Stomach (tissue), 9 donors: ENCODE results near the gene LYZL4. TPM values are rescaled to one million over a fixed set of nuclear protein-coding genes. Genes with fewer than 3 reads are reported as not detected.

Experiments
- DNase-seq, 2 donors: peaks; one replicate each; pipeline versions ENCODE4 v3.0.0 to v3.0.0-alpha.2; 2013 to 2019
- H3K27ac ChIP-seq, 5 donors: fragments of 200-600 bp in 4 of 5; sonication (generic) in 4 of 5; one replicate each; pipeline ENCODE4 v1.5.1; 2013 to 2019; ENCODE audit warnings: mild to moderate bottlenecking in 1 of 5, moderate library complexity in 1 of 5
- H3K27me3 ChIP-seq, 3 donors: fragments of 200-600 bp; sonication (generic); one replicate each; pipeline ENCODE4 v1.5.1; 2017 to 2019; ENCODE audit warnings: mixed run types in 1 of 3
- H3K36me3 ChIP-seq, 4 donors: fragments of 200-600 bp; sonication (generic); 1 replicate in 3 of 4; 2 replicates in 1 of 4; pipeline ENCODE4 v1.5.1; 2016 to 2019
- H3K4me1 ChIP-seq, 4 donors: fragments of 200-600 bp; sonication (generic); one replicate each; pipeline ENCODE4 v1.5.1; 2016 to 2019
- H3K4me3 ChIP-seq, 4 donors: fragments of 200-600 bp; sonication (generic) in 3 of 4; one replicate each; pipeline ENCODE4 v1.5.1; 2016 to 2019; ENCODE audit warnings: mild to moderate bottlenecking in 1 of 4
- H3K9me3 ChIP-seq, 4 donors: fragments of 200-600 bp; sonication (generic); one replicate each; pipeline ENCODE4 v1.5.1; 2016 to 2019
- EP300 ChIP-seq: sonication (generic); formaldehyde crosslinking; IDR thresholded peaks from one replicate; pipeline ENCODE4 v1.6.1; 2017; ENCODE audit warnings: antibody characterized with exemption
- POLR2A ChIP-seq, 4 donors: fragments of 450-650 bp; IDR thresholded peaks; one replicate each; pipeline ENCODE4 v1.6.1; 2016; ENCODE audit warnings: antibody characterized with exemption in 4 of 4, control low read depth in 2 of 4, mild to moderate bottlenecking in 1 of 4, moderate library complexity in 1 of 4
- POLR2AphosphoS5 ChIP-seq, 3 donors: sonication (generic); formaldehyde crosslinking; IDR thresholded peaks; one replicate each; pipeline ENCODE4 v1.6.1; 2016; ENCODE audit warnings: antibody characterized with exemption in 3 of 3
- WGBS, 5 donors: extraction: QIAGEN DNeasy Blood & Tissue Kit in 3 of 5; methylation state at CpG; one replicate each; pipeline versions ENCODE4 v1.1.5 to v1.1.7; 2013 to 2018; 5-methylcytosine and 5-hydroxymethylcytosine counted together
- intact Hi-C: fragments of 100-400 bp; cut with DNase I; formaldehyde crosslinking; loops from one replicate; pipeline ENCODE4 v1.15.1; 2023; ENCODE audit warnings: low total_unique reads
- polyA plus RNA-seq, 3 donors: library from polyadenylated mRNA; stranded (reverse); fragments of 200-250 nt; gene quantifications; one replicate each; pipeline ENCODE4 v1.2.3, GENCODE V29; 2013
- total RNA-seq, 5 donors: library from RNA; depleted of rRNA; stranded (reverse); fragments of >200 nt; gene quantifications; one replicate each; pipeline versions ENCODE4 v1.1.0 to v1.2.3, GENCODE V29; 2014 to 2016
- TF ChIP-seq, protein P1 (sequence below), 7 experiments: fragments of 450-650 bp in 4 of 7; fragments of 200-600 bp in 3 of 7; sonication (generic) in 3 of 7; IDR thresholded peaks; one replicate each; pipeline ENCODE4 v1.5.1; 2016 to 2019; ENCODE audit warnings: antibody characterized with exemption in 7 of 7, control low read depth in 2 of 7, mild to moderate bottlenecking in 1 of 7
- donor health status: healthy with polysubstance abuse.
- donor health status: Bipolar disorder and iron deficiency.
- donor health status: healthy.

LYZL4 gene
- total and polyA plus RNA-seq, 8 donors = not detected

GRCh38 chr3:42411429-42411828, 1.0 kb upstream of the LYZL4 start:
- peaks cover 0 to 7% (median 0%) of the 10 kb centered on the region in 3 donors for H3K27me3 ChIP-seq
- 84 to 91% (median 88%) methylated on average over 1 of the region's 1 CpG for WGBS, 5 donors
- no peaks in the 10 kb centered on the region for H3K4me1 ChIP-seq
- no peak overlapping the region for H3K27ac ChIP-seq
- H3K4me3 ChIP-seq = no peak overlapping the region
- no peaks in the 10 kb centered on the region for H3K36me3 ChIP-seq
- TF ChIP-seq POLR2A (IDR thresholded peaks at IDR 0.05) (no peak), EP300 (no peak), POLR2AphosphoS5 (IDR thresholded peaks at IDR 0.05) (no peak)
- TF ChIP-seq, protein P1, sequence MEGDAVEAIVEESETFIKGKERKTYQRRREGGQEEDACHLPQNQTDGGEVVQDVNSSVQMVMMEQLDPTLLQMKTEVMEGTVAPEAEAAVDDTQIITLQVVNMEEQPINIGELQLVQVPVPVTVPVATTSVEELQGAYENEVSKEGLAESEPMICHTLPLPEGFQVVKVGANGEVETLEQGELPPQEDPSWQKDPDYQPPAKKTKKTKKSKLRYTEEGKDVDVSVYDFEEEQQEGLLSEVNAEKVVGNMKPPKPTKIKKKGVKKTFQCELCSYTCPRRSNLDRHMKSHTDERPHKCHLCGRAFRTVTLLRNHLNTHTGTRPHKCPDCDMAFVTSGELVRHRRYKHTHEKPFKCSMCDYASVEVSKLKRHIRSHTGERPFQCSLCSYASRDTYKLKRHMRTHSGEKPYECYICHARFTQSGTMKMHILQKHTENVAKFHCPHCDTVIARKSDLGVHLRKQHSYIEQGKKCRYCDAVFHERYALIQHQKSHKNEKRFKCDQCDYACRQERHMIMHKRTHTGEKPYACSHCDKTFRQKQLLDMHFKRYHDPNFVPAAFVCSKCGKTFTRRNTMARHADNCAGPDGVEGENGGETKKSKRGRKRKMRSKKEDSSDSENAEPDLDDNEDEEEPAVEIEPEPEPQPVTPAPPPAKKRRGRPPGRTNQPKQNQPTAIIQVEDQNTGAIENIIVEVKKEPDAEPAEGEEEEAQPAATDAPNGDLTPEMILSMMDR (IDR thresholded peaks at IDR 0.05) = no peak
- no peak for DNase-seq
- no peaks in the 10 kb centered on the region for H3K9me3 ChIP-seq
- intact Hi-C loops = no loop called here

DNA sequence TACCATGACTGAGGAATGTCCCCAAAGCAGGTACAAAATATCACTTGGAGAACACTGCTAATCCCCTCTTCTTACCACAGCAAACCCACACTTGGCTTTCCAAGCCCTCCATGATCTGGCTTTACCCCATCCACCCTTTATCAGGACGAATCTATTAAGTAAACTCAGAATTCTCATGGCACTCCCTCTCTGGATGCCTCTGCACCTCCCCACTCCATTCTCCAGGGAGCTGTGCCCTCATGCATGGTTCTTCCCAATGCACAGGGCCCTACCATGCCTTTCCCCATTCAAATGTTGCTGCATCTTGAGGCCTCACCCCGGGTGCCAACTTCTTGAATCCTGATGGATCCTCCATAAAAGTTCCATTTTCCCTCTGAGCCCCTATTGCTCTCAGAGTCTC, 2.3 kb downstream of the LYZL4 start:
- H3K36me3 ChIP-seq = no peaks in the 10 kb centered on the region
- no peak overlapping the region for H3K27ac ChIP-seq
- no peak overlapping the region for H3K4me3 ChIP-seq
- no peaks in the 10 kb centered on the region for H3K4me1 ChIP-seq
- 63 to 79% (median 76%) methylated on average over 2 of the region's 2 CpGs for WGBS, 5 donors
- TF ChIP-seq POLR2AphosphoS5 (IDR thresholded peaks at IDR 0.05) (no peak), EP300 (no peak), POLR2A (IDR thresholded peaks at IDR 0.05) (no peak)
- TF ChIP-seq, protein P1 (IDR thresholded peaks at IDR 0.05) = no peak
- no peaks in the 10 kb centered on the region for H3K9me3 ChIP-seq
- intact Hi-C loops = no loop called here
- DNase-seq = no peak
- H3K27me3 ChIP-seq = no peaks in the 10 kb centered on the region

DNA sequence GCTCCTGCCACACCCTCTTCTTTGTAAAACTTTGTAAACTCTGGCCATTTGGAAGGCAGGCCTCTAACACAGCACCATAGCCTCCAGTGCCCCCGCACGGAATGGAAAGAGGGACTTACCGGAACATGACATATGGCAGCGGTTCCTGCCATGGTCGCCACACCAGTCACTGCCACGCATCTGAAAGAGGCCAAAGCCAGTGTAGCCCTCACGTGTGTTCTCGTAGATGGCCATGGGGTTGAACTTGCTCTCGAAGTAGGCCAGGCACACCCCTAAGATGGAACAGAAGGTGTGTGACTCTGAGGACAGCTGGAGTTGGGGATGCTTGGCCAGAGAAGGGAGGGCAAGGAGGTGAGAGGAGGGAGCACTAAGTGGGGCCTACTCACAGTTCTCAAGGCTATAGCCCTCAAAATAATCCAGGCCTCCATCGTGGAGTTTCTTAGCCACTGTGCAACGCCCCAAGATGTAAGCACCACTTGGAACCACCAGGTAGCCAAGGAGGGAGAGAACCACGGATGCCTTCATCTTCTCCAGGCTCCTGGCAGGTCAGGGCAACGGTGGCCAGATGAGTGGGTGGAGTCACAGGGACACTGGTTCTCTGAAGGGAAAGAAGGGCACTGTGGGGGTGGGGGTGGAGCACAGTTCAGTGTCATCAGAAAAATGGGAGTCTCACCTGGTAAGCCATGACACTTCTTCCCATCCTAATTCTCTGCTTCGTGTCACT, 3.5 kb downstream of the LYZL4 start:
- DNase-seq = no peak
- Histone ChIP-seq H3K27me3 (no peaks in the 10 kb centered on the region), H3K27ac (no peak overlapping the region), H3K36me3 (no peaks in the 10 kb centered on the region), H3K4me3 (no peak overlapping the region), H3K4me1 (no peaks in the 10 kb centered on the region), H3K9me3 (no peaks in the 10 kb centered on the region)
- 81 to 89% (median 86%) methylated on average over 14 of the region's 14 CpGs for WGBS, 5 donors
- intact Hi-C loops = no loop called here
- TF ChIP-seq POLR2A (IDR thresholded peaks at IDR 0.05) (no peak), POLR2AphosphoS5 (IDR thresholded peaks at IDR 0.05) (no peak), EP300 (no peak)
- TF ChIP-seq, protein P1 (IDR thresholded peaks at IDR 0.05) = no peak

GRCh38 chr3:42405857-42406256, 4.6 kb downstream of the LYZL4 start:
- Histone ChIP-seq H3K9me3 (no peaks in the 10 kb centered on the region), H3K27ac (no peak overlapping the region), H3K4me1 (no peaks in the 10 kb centered on the region), H3K27me3 (no peaks in the 10 kb centered on the region), H3K4me3 (no peak overlapping the region), H3K36me3 (no peaks in the 10 kb centered on the region)
- intact Hi-C loops = no loop called here
- TF ChIP-seq POLR2AphosphoS5 (IDR thresholded peaks at IDR 0.05) = no peak
- TF ChIP-seq POLR2A (IDR thresholded peaks at IDR 0.05) = no peak
- TF ChIP-seq, protein P1 (IDR thresholded peaks at IDR 0.05) = no peak
- TF ChIP-seq EP300 = no peak
- 86 to 96% (median 92%) methylated on average over 7 of the region's 7 CpGs for WGBS, 5 donors
- DNase-seq = no peak
